Spleen (tissue), 7 donors: Measurements from ENCODE around the gene SPX.

ENCODE experiments used
- POLR2A ChIP-seq, 3 donors: fragments of 450-650 bp; IDR thresholded peaks; one replicate each; pipeline ENCODE4 v1.5.1; 2017; ENCODE audit warnings: antibody characterized with exemption in 3 of 3, mild to moderate bottlenecking in 1 of 3
- POLR2AphosphoS5 ChIP-seq, 3 donors: sonication (generic); formaldehyde crosslinking; IDR thresholded peaks; one replicate each; pipeline ENCODE4 v1.5.1; 2017; ENCODE audit warnings: antibody characterized with exemption in 3 of 3
- TF ChIP-seq, protein P1 (sequence below), 11 experiments: fragments of 200-600 bp in 7 of 11; fragments of 450-650 bp in 4 of 11; sonication (generic) in 4 of 11; IDR thresholded peaks in 8 of 11; conservative IDR thresholded peaks in 3 of 11; 1 replicate in 7 of 11; 2 replicates in 4 of 11; pipeline versions ENCODE4 v1.4.0 to v1.8.0; 2016 to 2021; ENCODE audit warnings: antibody characterized with exemption in 11 of 11, inconsistent platforms in 4 of 11, mild to moderate bottlenecking in 1 of 11
- donor health status: DM: no; HTN: no; CAD: no; lungs with moderate emphysema.
- donor health status: DM: no; HTN: no; CAD: no.
- donor health status: DM: no; HTN: no; CAD: no.

DNA sequence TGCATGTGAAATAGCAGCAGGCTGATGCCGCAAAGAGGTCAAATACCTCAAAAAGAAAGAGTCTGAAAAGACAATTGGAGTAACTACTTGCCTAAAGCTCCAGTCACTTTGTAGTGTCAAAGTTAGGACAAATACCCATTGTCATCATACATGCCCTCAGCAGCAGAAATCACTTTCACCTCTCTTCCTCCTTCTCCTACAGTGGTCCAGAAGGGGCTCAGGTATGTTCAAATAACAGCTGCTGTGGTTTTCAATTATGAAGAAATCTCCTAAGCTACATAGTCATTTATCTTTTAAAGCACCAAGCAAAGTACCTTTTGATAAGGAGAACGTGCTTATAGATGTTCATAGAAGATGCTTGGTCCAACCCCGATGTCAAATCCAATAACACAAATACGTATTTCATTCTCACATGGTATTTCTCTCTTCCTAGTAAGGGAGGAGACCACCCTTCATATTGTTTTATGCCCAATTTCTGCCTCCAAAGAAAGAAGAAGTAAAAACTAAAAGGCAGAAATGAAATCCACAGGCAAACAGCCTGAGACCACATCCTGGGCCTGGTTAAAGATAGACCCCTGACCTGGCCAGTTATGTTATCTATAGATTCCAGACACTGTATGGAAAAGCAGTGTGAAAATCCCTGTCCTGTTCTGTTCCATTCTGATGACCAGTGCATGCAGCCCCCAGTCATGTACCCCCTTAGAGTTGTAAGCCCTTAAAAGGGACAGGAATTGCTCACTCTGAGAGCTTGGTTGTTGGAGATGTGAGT, 54.8 kb downstream of the SPX start:
- TF ChIP-seq, protein P1, sequence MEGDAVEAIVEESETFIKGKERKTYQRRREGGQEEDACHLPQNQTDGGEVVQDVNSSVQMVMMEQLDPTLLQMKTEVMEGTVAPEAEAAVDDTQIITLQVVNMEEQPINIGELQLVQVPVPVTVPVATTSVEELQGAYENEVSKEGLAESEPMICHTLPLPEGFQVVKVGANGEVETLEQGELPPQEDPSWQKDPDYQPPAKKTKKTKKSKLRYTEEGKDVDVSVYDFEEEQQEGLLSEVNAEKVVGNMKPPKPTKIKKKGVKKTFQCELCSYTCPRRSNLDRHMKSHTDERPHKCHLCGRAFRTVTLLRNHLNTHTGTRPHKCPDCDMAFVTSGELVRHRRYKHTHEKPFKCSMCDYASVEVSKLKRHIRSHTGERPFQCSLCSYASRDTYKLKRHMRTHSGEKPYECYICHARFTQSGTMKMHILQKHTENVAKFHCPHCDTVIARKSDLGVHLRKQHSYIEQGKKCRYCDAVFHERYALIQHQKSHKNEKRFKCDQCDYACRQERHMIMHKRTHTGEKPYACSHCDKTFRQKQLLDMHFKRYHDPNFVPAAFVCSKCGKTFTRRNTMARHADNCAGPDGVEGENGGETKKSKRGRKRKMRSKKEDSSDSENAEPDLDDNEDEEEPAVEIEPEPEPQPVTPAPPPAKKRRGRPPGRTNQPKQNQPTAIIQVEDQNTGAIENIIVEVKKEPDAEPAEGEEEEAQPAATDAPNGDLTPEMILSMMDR (IDR thresholded peaks at IDR 0.05 in 8 of 11, conservative IDR thresholded peaks at IDR 0.05 in 3 of 11), result no peak
- no peak for TF ChIP-seq POLR2A (IDR thresholded peaks at IDR 0.05)
- no peak for TF ChIP-seq POLR2AphosphoS5 (IDR thresholded peaks at IDR 0.05)
